ENCODE results near the gene LRRFIP1. TPM values are rescaled to one million over a fixed set of nuclear protein-coding genes. Genes with fewer than 3 reads are reported as not detected.

The LRRFIP1 gene
- polyA plus RNA-seq, 1 experiment: 50.4 TPM

DNA sequence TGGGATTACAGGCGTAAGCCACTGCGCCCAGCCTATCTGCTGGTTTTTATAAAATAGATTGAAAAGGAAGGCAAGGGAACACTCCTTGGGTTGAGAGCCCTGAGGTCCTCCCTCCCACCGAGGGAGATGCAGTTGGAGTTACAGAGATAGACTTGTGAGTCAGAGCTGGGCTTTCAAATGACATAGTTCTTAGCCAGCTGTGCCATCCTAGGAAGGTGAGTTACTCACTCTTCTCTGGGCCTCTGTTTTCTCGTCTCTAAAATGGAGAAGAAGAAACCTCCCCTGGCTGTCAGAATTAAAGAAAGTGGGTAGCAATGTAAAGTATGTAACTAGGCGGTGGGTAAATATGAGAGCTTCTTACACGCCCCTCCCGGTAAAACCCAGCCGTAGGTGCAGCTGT, 2.4 kb downstream of the LRRFIP1 start:
- Histone ChIP-seq H3K27me3 (ENCODE audit: control insufficient read depth, insufficient read depth, low read length) (no peaks in the 10 kb centered on the region), H3K36me3 (ENCODE audit: control insufficient read depth, insufficient read depth, low read length) (peaks cover 3% of the 10 kb centered on the region; the same call in 1 of the 2 replicates), H3K4me3 (ENCODE audit: low read depth, low read length) (no peak overlapping the region)
- ChIA-PET POLR2A (no interaction called here), CTCF (interaction anchor here (0.8 to 1.6 kb wide), 3 partner anchors 61 to 145 kb away, joined by 3 read pairs; no protein-coding TSS in a partner anchor)
- TF ChIP-seq, protein P1, sequence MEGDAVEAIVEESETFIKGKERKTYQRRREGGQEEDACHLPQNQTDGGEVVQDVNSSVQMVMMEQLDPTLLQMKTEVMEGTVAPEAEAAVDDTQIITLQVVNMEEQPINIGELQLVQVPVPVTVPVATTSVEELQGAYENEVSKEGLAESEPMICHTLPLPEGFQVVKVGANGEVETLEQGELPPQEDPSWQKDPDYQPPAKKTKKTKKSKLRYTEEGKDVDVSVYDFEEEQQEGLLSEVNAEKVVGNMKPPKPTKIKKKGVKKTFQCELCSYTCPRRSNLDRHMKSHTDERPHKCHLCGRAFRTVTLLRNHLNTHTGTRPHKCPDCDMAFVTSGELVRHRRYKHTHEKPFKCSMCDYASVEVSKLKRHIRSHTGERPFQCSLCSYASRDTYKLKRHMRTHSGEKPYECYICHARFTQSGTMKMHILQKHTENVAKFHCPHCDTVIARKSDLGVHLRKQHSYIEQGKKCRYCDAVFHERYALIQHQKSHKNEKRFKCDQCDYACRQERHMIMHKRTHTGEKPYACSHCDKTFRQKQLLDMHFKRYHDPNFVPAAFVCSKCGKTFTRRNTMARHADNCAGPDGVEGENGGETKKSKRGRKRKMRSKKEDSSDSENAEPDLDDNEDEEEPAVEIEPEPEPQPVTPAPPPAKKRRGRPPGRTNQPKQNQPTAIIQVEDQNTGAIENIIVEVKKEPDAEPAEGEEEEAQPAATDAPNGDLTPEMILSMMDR (IDR thresholded peaks at IDR 0.05; ENCODE audit: insufficient read depth, low read depth, low read length): no peak
- no peak for DNase-seq (ENCODE audit: low read depth)

DNA sequence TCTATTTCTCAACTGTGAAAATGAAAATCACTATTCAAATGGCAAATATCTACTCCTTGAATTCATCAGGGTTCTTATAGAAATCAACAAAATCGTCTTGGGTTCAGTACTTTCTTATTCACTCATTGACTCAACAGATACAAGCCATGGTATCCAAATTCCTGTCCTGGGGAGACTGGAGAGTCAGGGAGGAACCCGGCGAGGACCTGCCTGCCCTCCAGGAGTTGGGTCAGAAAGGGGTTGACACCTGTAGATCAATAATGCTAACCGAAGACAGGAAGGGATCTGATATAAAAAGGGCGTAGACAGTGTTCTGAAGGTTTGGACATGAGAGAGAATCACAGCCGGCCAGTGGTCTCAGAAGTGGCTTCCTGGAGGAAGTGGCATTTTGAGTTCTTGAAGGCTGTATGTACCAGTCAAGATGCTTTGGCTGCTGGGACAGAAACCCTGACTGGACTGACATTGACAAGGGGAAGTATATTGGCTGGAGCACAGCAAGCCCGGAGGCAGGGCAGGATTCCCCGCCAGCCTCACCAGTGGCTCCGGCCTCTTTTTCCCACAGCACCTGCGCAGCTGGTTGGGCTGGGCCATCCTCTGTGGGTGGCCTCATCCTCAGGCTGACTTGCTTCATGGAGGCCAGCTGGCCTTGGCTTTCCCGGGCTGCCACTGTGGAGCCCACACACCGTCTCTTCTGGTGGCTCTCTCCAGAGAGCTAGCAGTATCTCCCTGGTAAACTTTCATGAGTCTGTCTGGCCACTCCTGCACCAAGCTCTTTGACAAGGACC, 3.0 kb downstream of the LRRFIP1 start:
- CTCF ChIA-PET: interaction anchor here (0.8 kb wide), 1 partner anchor 116 kb away, joined by 3 read pairs; no protein-coding TSS in a partner anchor
- Histone ChIP-seq H3K36me3 (ENCODE audit: control insufficient read depth, insufficient read depth, low read length) (peaks cover 3% of the 10 kb centered on the region; the same call in 1 of the 2 replicates), H3K27me3 (ENCODE audit: control insufficient read depth, insufficient read depth, low read length) (no peaks in the 10 kb centered on the region), H3K4me3 (ENCODE audit: low read depth, low read length) (no peak overlapping the region)
- POLR2A ChIA-PET: no interaction called here
- DNase-seq (ENCODE audit: low read depth): no peak
- TF ChIP-seq, protein P1 (IDR thresholded peaks at IDR 0.05; ENCODE audit: insufficient read depth, low read depth, low read length): no peak

DNA sequence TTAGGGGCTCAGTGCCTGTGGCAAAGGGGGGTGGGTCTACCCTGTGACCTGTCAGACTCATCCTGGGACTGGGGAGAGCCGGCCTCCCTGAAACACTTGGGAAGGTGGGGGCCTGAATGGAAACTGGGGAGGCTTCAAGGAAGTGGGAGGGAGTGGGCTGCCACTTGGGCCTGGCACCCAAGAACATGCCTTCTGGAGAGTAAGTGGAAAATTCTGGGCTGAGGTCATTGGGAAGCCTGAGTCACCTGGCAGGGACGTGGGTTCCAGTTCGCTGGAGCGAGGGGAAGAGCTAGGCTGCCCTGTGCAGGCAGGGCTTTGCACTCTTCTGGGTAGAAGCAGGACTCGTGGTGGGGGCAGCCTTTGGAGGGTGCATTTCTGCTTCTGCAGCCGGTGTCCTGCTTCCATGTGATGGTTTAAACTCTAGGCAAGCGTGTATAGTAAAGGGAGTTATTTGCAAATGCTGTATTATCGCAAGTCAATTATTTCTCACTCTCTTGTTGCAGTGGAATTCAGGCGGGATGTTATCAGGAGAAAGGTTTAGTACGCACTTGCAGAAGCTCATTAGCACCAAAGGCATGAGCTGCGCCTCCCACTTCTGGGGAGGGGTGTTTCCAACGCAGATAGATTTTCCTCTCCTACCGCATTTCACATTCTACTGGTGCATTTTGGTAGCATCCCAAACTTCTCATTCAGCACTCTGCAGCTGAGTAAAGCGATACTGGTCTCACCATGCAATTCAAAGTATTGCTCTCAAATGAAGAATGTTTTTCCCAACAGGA, 3.8 kb downstream of the LRRFIP1 start:
- Histone ChIP-seq H3K36me3 (ENCODE audit: control insufficient read depth, insufficient read depth, low read length) (peaks cover 3% of the 10 kb centered on the region; the same call in 1 of the 2 replicates), H3K27me3 (ENCODE audit: control insufficient read depth, insufficient read depth, low read length) (no peaks in the 10 kb centered on the region), H3K4me3 (ENCODE audit: low read depth, low read length) (no peak overlapping the region)
- ChIA-PET POLR2A (no interaction called here), CTCF (no interaction called here)
- TF ChIP-seq, protein P1 (IDR thresholded peaks at IDR 0.05; ENCODE audit: insufficient read depth, low read depth, low read length): no peak
- DNase-seq (ENCODE audit: low read depth): no peak

DNA sequence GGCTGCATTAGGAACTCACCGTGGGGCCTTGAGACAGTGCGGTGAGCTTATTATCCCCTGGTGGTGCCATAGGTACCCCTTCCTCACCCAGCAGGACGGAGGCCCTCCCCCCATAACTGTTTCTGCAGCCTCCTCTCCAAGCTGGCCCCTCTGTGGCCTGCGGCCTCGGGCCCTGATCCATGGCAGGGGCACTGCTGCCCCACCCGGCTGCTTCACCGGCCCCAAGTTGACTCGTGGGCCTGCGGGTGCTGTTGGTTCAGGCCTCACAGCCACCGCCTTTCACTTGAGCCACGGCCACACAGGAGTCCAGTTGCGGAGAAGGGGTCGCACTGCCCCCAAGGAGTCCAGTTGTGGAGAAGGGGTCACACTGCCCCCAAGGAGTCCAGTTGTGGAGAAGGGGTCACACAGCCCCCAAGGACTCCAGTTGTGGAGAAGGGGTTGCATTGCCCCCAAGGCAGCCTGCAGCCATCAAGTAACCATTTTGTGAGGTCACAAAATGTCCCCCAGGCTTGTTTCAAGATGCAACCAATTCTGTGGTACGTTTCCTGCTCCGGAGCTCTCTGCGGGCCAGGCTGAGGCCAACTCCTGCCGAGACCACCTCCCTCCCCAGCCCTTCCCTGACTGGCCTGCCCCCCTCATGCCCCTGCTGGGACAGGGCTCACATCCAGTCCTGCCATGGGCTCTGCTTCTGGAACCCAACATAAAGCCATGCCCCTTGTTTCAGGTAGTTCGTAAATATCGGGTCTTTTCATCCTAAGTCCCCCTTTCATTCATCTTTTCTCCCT, 4.6 kb downstream of the LRRFIP1 start:
- TF ChIP-seq, protein P1 (IDR thresholded peaks at IDR 0.05; ENCODE audit: insufficient read depth, low read depth, low read length): no peak
- Histone ChIP-seq H3K36me3 (ENCODE audit: control insufficient read depth, insufficient read depth, low read length) (peaks cover 3% of the 10 kb centered on the region; the same call in 1 of the 2 replicates), H3K4me3 (ENCODE audit: low read depth, low read length) (no peak overlapping the region), H3K27me3 (ENCODE audit: control insufficient read depth, insufficient read depth, low read length) (no peaks in the 10 kb centered on the region)
- ChIA-PET CTCF (no interaction called here), POLR2A (no interaction called here)
- DNase-seq (ENCODE audit: low read depth): no peak
